B cell (primary cell): ENCODE data around the gene SPINT4. TPM values are rescaled to one million over a fixed set of nuclear protein-coding genes. Genes with fewer than 3 reads are reported as not detected.
A peak's percentile ranks its signal among the peaks of the same experiment; 100 is the strongest.

ENCODE experiments used
- ATAC-seq: fragments of 200-7000 bp; cut with Tn5 transposase; one replicate; pipeline ENCODE4 v1.10.0; 2021; ENCODE audit warnings: low read depth, mild to moderate bottlenecking, moderate number of reproducible peaks, moderate library complexity
- CTCF ChIA-PET: fragments of 350-600 bp; sonication (Branson Sonifier 250); formaldehyde crosslinking; loops from one replicate; lab custom pipeline; 2021; ENCODE audit warnings: antibody characterized with exemption, inconsistent platforms; lab: Charles Lee
- POLR2A ChIA-PET: fragments of 350-600 bp; sonication (Branson Sonifier 250); formaldehyde crosslinking; loops from one replicate; lab custom pipeline; 2021; ENCODE audit warnings: antibody characterized with exemption; lab: Charles Lee
- DNase-seq: peaks from one replicate; pipeline ENCODE4 v3.0.0; 2013
- H2AFZ ChIP-seq: 2 replicates; pipeline ENCODE4 v1.6.1; 2012; ENCODE audit warnings: mild to moderate bottlenecking, low read depth, low read length; ENCODE audit not compliant: insufficient read depth, poor library complexity, severe bottlenecking
- H3K27ac ChIP-seq, 2 donors: 1 replicate in 1 of 2; 2 replicates in 1 of 2; pipeline ENCODE4 v1.5.1; 2012 to 2013; ENCODE audit warnings: low read length in 2 of 2, mild to moderate bottlenecking in 2 of 2, moderate library complexity in 1 of 2
- H3K27me3 ChIP-seq, 4 experiments: fragments of 200-600 bp in 1 of 4; sonication (generic) in 1 of 4; replicated peaks in 1 of 4; 1 replicate in 2 of 4; 2 replicates in 2 of 4; pipeline versions ENCODE4 v1.6.1 to v1.7.0; 2013 to 2016; ENCODE audit warnings: low read length in 3 of 4, mild to moderate bottlenecking in 2 of 4, mixed read lengths in 1 of 4, moderate library complexity in 1 of 4; ENCODE audit not compliant: insufficient read depth in 4 of 4, control insufficient read depth in 3 of 4; ENCODE audit errors: control extremely low read depth in 1 of 4
- H3K36me3 ChIP-seq, 2 experiments: replicated peaks in 1 of 2; 1 replicate in 1 of 2; 2 replicates in 1 of 2; pipeline versions ENCODE4 v1.6.1 to v1.7.1; 2013; ENCODE audit warnings: low read length in 1 of 2; ENCODE audit not compliant: insufficient read depth in 2 of 2, control insufficient read depth in 1 of 2; ENCODE audit errors: control extremely low read depth in 1 of 2, extremely low read depth in 1 of 2
- H3K4me1 ChIP-seq, 2 donors: fragments of 200-600 bp in 1 of 2; sonication (generic) in 1 of 2; 1 replicate in 1 of 2; 2 replicates in 1 of 2; pipeline versions ENCODE4 v1.5.1 to v1.6.1; 2013 to 2017; ENCODE audit warnings: low read length in 2 of 2; ENCODE audit not compliant: control insufficient read depth in 2 of 2, insufficient read depth in 2 of 2
- H3K4me2 ChIP-seq: replicated peaks from 2 replicates; pipeline ENCODE3; 2012; ENCODE audit warnings: mild to moderate bottlenecking, low read depth, low read length; ENCODE audit not compliant: poor library complexity, severe bottlenecking
- H3K4me3 ChIP-seq, 5 experiments: fragments of 200-600 bp in 1 of 5; sonication (generic) in 1 of 5; 1 replicate in 3 of 5; 2 replicates in 2 of 5; pipeline versions ENCODE4 v1.5.1 to v1.7.0; 2011 to 2016; ENCODE audit warnings: low read length in 4 of 5, mild to moderate bottlenecking in 4 of 5, low read depth in 2 of 5, control low read depth in 1 of 5, moderate library complexity in 1 of 5; ENCODE audit not compliant: insufficient read depth in 1 of 5; ENCODE audit errors: control extremely low read depth in 1 of 5, extremely low read depth in 1 of 5
- H3K79me2 ChIP-seq: fragments of 200-600 bp; sonication (generic); one replicate; pipeline ENCODE4 v1.6.0; 2016; ENCODE audit warnings: low read length; ENCODE audit not compliant: control insufficient read depth, insufficient read depth
- H3K9ac ChIP-seq: fragments of 200-600 bp; sonication (generic); 2 replicates; pipeline ENCODE4 v1.6.1; 2017; ENCODE audit warnings: mild to moderate bottlenecking, low read length, moderate library complexity
- H3K9me3 ChIP-seq, 3 donors: one replicate each; pipeline versions ENCODE4 v1.6.1 to v1.7.1; 2013; ENCODE audit warnings: low read length in 2 of 3; ENCODE audit not compliant: control insufficient read depth in 2 of 3, insufficient read depth in 1 of 3; ENCODE audit errors: control extremely low read depth in 1 of 3
- H4K20me1 ChIP-seq: 2 replicates; pipeline ENCODE4 v1.6.0; 2012; ENCODE audit warnings: mild to moderate bottlenecking, low read length; ENCODE audit not compliant: insufficient read depth, control insufficient read depth, poor library complexity, severe bottlenecking
- H3K27ac Mint-ChIP-seq: one replicate; pipeline ENCODE4 v1.8.0; 2021; ENCODE audit warnings: mixed read lengths
- H3K27me3 Mint-ChIP-seq: one replicate; pipeline ENCODE4 v1.8.0; 2021; ENCODE audit warnings: mixed read lengths
- H3K4me1 Mint-ChIP-seq: one replicate; pipeline ENCODE4 v1.8.0; 2021; ENCODE audit warnings: mixed read lengths
- H3K4me3 Mint-ChIP-seq: one replicate; pipeline ENCODE4 v1.8.0; 2021; ENCODE audit warnings: mixed read lengths
- H3K9me3 Mint-ChIP-seq: one replicate; pipeline ENCODE4 v1.8.0; 2022; ENCODE audit warnings: mixed read lengths; ENCODE audit not compliant: insufficient read depth
- EZH2 ChIP-seq: IDR thresholded peaks from 2 replicates; pipeline ENCODE4 v1.6.1; 2012; ENCODE audit warnings: borderline replicate concordance, low read depth, mild to moderate bottlenecking, moderate library complexity, low read length; ENCODE audit not compliant: insufficient read depth, poor library complexity, severe bottlenecking
- WGBS: methylation state at CpG from one replicate; pipeline ENCODE4 v1.1.5; 2013; ENCODE audit warnings: missing lambda C conversion rate; ENCODE audit not compliant: insufficient coverage; 5-methylcytosine and 5-hydroxymethylcytosine counted together
- intact Hi-C: fragments of 100-400 bp; cut with micrococcal nuclease; formaldehyde crosslinking; loops from one replicate; pipeline ENCODE4 v1.10.0; 2022
- polyA plus RNA-seq: library from polyadenylated mRNA; depleted of rRNA; stranded (reverse); fragments of >200 nt; gene quantifications from 2 replicates; pipeline ENCODE4 v1.2.3, GENCODE V29; 2012
- total RNA-seq, 2 donors: library from RNA; stranded (reverse); fragments of 120-200 nt in 1 of 2; gene quantifications; 1 replicate in 1 of 2; 2 replicates in 1 of 2; pipeline versions ENCODE4 v1.2.3 to v1.2.4, GENCODE V29; 2013 to 2022
- TF ChIP-seq, protein P1 (sequence below): fragments of 200-600 bp; IDR thresholded peaks from one replicate; pipeline ENCODE4 v1.8.0; 2022; ENCODE audit warnings: antibody characterized with exemption, mild to moderate bottlenecking

The SPINT4 gene
- total and polyA plus RNA-seq, 2 donors (not counting 1 experiment from before 2014, with no cell fraction given), result not detected

DNA sequence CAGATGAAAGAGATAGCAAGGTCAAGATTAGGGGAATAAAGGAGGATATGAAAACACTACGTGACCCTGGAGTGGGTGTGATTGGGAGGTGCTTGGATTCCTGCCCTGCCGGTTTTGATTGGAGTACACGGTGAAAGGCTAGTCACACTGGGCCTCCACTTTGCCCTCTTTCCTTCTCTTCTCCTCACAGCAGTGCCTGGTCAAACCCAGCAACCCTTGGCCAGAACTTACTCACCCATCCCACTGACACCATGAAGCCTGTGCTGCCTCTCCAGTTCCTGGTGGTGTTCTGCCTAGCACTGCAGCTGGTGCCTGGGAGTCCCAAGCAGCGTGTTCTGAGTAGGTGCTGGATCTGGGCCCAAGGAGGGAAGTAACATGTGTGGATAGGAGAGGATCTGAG lies 20.3 kb upstream of the SPINT4 start, which contains the start of gene WFDC13:
Gene WFDC13, plus strand, starts transcription at position 166 of the 400 bp plus-strand sequence. Its CDS starts 86 bp downstream, at position 252.
- H3K9ac ChIP-seq, result peak within 1 kb of the TSS; percentile 12
- H3K9me3 Mint-ChIP-seq, result no peaks in the 10 kb centered on the region
- no peaks in the 10 kb centered on the region for H3K79me2 ChIP-seq
- ATAC-seq (no peak), DNase-seq (no peak)
- H3K9me3 ChIP-seq, result peaks cover 0 to 2% (median 0%) of the 10 kb centered on the region in 3 donors
- intact Hi-C loops, result no loop called here
- H2AFZ ChIP-seq, result peak within 1 kb of the TSS; percentile 5
- ChIA-PET CTCF (no interaction called here), POLR2A (no interaction called here)
- TF ChIP-seq, protein P1, sequence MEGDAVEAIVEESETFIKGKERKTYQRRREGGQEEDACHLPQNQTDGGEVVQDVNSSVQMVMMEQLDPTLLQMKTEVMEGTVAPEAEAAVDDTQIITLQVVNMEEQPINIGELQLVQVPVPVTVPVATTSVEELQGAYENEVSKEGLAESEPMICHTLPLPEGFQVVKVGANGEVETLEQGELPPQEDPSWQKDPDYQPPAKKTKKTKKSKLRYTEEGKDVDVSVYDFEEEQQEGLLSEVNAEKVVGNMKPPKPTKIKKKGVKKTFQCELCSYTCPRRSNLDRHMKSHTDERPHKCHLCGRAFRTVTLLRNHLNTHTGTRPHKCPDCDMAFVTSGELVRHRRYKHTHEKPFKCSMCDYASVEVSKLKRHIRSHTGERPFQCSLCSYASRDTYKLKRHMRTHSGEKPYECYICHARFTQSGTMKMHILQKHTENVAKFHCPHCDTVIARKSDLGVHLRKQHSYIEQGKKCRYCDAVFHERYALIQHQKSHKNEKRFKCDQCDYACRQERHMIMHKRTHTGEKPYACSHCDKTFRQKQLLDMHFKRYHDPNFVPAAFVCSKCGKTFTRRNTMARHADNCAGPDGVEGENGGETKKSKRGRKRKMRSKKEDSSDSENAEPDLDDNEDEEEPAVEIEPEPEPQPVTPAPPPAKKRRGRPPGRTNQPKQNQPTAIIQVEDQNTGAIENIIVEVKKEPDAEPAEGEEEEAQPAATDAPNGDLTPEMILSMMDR, result no peak
- TF ChIP-seq EZH2, result no peak
- H3K27me3 Mint-ChIP-seq, result peaks cover 16% of the 10 kb centered on the region
- peaks cover 5 to 8% of the 10 kb centered on the region in 2 donors for H3K4me1 ChIP-seq
- peak within 1 kb of the TSS; percentile 33 for H3K4me2 ChIP-seq
- H3K36me3 ChIP-seq, result no peaks in the 10 kb centered on the region
- peak within 1 kb of the TSS; percentile 11 for H3K4me3 Mint-ChIP-seq
- no peaks in the 10 kb centered on the region for H4K20me1 ChIP-seq
- peak within 1 kb of the TSS in 1 of 5 experiments; percentile 20 for H3K4me3 ChIP-seq
- no peak within 1 kb of the TSS for H3K27ac Mint-ChIP-seq
- no peak within 1 kb of the TSS for H3K27ac ChIP-seq
- 83% methylated on average over 2 of the region's 4 CpGs for WGBS
- H3K27me3 ChIP-seq, result no peaks in the 10 kb centered on the region
- H3K4me1 Mint-ChIP-seq, result peaks cover 9% of the 10 kb centered on the region

DNA sequence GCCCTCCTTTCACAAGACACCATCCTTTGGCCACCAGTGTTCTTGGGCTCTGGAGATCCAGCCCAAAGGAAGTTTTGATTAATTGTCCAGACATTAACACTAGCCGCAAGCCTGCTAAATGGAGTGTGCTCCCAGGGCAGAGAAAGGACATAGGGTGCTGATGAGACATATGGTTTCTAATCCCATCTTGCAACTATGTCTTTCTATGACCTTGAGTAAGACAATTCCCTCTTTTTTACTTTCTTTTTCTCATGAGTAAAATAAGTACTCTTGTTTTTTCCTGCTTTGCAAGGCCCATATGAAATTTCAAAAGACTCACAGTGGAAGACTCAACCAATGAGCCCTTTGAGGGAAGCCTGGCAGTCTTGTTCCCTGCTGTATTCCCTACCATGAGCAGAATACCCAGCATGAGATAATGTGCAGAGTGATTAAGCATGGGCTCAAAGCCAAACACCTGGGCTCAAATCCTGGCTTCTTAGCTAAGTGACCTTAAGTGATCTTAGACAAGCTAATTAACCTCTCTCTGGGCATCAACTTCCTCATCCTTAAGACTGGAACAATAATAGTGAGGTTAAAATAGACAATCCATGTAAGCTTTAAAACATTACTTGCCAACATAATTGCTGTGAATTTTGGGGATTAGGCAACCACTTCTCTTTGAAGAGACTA lies 17.0 kb upstream of the SPINT4 start, which contains the start of gene WFDC10B:
Gene WFDC10B, minus strand, starts transcription at position 51 of the 669 bp plus-strand sequence. CDS start 19,027 bp downstream, outside the sequence.
- CTCF ChIA-PET, result no interaction called here
- H3K27me3 Mint-ChIP-seq, result peaks cover 32% of the 10 kb centered on the region
- no peak within 1 kb of the TSS for H3K27ac ChIP-seq

More for the DNA sequence above, 17.0 kb upstream of the SPINT4 start, which contains the start of gene WFDC10B:
- H3K4me1 Mint-ChIP-seq, result peaks cover 7% of the 10 kb centered on the region
- no CpG with 5 or more reads among the region's 1 CpG for WGBS
- Histone ChIP-seq H3K4me2 (no peak within 1 kb of the TSS), H3K27me3 (peaks cover 0 to 5% (median 0%) of the 10 kb centered on the region in 4 experiments), H2AFZ (no peak within 1 kb of the TSS), H3K9me3 (peaks cover 0 to 2% (median 0%) of the 10 kb centered on the region in 3 donors), H3K4me1 (peaks cover 5 to 8% of the 10 kb centered on the region in 2 donors), H3K79me2 (no peaks in the 10 kb centered on the region), H3K36me3 (no peaks in the 10 kb centered on the region), H3K9ac (no peak within 1 kb of the TSS), H3K4me3 (no peak within 1 kb of the TSS), H4K20me1 (no peaks in the 10 kb centered on the region)
- intact Hi-C loops, result no loop called here
- H3K9me3 Mint-ChIP-seq, result no peaks in the 10 kb centered on the region
- DNase-seq, result no peak
- H3K4me3 Mint-ChIP-seq, result no peak within 1 kb of the TSS
- TF ChIP-seq, protein P1, result no peak
- TF ChIP-seq EZH2, result no peak
- ATAC-seq, result no peak
- POLR2A ChIA-PET, result no interaction called here
- H3K27ac Mint-ChIP-seq, result no peak within 1 kb of the TSS
